WTC11 (cell line): Measurements from ENCODE around the gene CTSO. TPM values are rescaled to one million over a fixed set of nuclear protein-coding genes. Genes with fewer than 3 reads are reported as not detected.
A peak's percentile ranks its signal among the peaks of the same experiment; 100 is the strongest.

ENCODE experiments used
- ATAC-seq: fragments of 200-7000 bp; cut with Tn5 transposase; 2 replicates; pipeline ENCODE4 v1.10.0; 2021; ENCODE audit warnings: mild to moderate bottlenecking, moderate library complexity
- CTCF ChIA-PET: fragments of 300-600 bp; sonication (Branson Sonifier 250); formaldehyde crosslinking; loops from one replicate; lab custom pipeline; 2021; ENCODE audit warnings: antibody characterized with exemption; lab: Charles Lee
- POLR2A ChIA-PET: fragments of 350-600 bp; sonication (Branson Sonifier 250); formaldehyde crosslinking; loops from one replicate; lab custom pipeline; 2021; ENCODE audit warnings: antibody characterized with exemption; lab: Charles Lee
- DNase-seq: peaks from one replicate; pipeline ENCODE4 v3.0.0; 2021; ENCODE audit warnings: low spot score
- H3K27ac Mint-ChIP-seq: 2 replicates; pipeline ENCODE4 v1.8.0; 2021; ENCODE audit warnings: mixed read lengths
- H3K27me3 Mint-ChIP-seq: 2 replicates; pipeline ENCODE4 v1.8.0; 2021; ENCODE audit warnings: low read depth, mild to moderate bottlenecking, moderate library complexity, mixed read lengths
- H3K36me3 Mint-ChIP-seq: 2 replicates; pipeline ENCODE4 v1.8.0; 2021; ENCODE audit warnings: mixed read lengths
- H3K4me1 Mint-ChIP-seq: 2 replicates; pipeline ENCODE4 v1.8.0; 2022; ENCODE audit warnings: mixed read lengths
- H3K4me3 Mint-ChIP-seq: 2 replicates; pipeline ENCODE4 v1.8.0; 2021; ENCODE audit warnings: mild to moderate bottlenecking, moderate library complexity, mixed read lengths
- H3K9me3 Mint-ChIP-seq: 2 replicates; pipeline ENCODE4 v1.8.0; 2021; ENCODE audit warnings: mixed read lengths
- ATF1 ChIP-seq: sonication (generic); formaldehyde crosslinking; IDR thresholded peaks from 2 replicates; pipeline ENCODE4 v1.8.1; 2023; ENCODE audit warnings: mild to moderate bottlenecking, moderate library complexity, missing genetic modification reagents
- EMX1 ChIP-seq: fragments of 250-450 bp; sonication (Bioruptor Pico); IDR thresholded peaks from 2 replicates; pipeline ENCODE4 v1.8.0; 2021; ENCODE audit warnings: mild to moderate bottlenecking
- ETV6 ChIP-seq: sonication (generic); formaldehyde crosslinking; IDR thresholded peaks from 2 replicates; pipeline ENCODE4 v1.8.1; 2022; ENCODE audit warnings: mild to moderate bottlenecking, missing genetic modification reagents
- GABPB1 ChIP-seq: sonication (generic); formaldehyde crosslinking; IDR thresholded peaks from 2 replicates; pipeline ENCODE4 v1.8.1; 2023; ENCODE audit warnings: mild to moderate bottlenecking, missing genetic modification reagents
- KAT7 ChIP-seq: sonication (generic); formaldehyde crosslinking; IDR thresholded peaks from 2 replicates; pipeline ENCODE4 v1.8.1; 2023; ENCODE audit warnings: missing genetic modification reagents, mild to moderate bottlenecking, borderline replicate concordance
- NFE2L1 ChIP-seq: sonication (generic); formaldehyde crosslinking; IDR thresholded peaks from 2 replicates; pipeline ENCODE4 v1.8.1; 2023; ENCODE audit warnings: missing genetic modification reagents
- OVOL2 ChIP-seq: fragments of 250-450 bp; sonication (Bioruptor Pico); IDR thresholded peaks from 2 replicates; pipeline ENCODE4 v1.9.0; 2021; ENCODE audit warnings: mild to moderate bottlenecking, borderline replicate concordance
- SMAD4 ChIP-seq: sonication (generic); formaldehyde crosslinking; IDR thresholded peaks from 2 replicates; pipeline ENCODE4 v1.8.0; 2022; ENCODE audit warnings: mild to moderate bottlenecking, missing genetic modification reagents
- TCF7 ChIP-seq: sonication (generic); formaldehyde crosslinking; IDR thresholded peaks from 2 replicates; pipeline ENCODE4 v1.8.0; 2022; ENCODE audit warnings: mild to moderate bottlenecking, low read depth, missing genetic modification reagents, moderate library complexity
- TEAD1 ChIP-seq: sonication (generic); formaldehyde crosslinking; IDR thresholded peaks from 2 replicates; pipeline ENCODE4 v1.8.0; 2022; ENCODE audit warnings: mild to moderate bottlenecking, missing genetic modification reagents
- TEAD4 ChIP-seq: sonication (generic); formaldehyde crosslinking; IDR thresholded peaks from 2 replicates; pipeline ENCODE4 v1.8.0; 2022; ENCODE audit warnings: mild to moderate bottlenecking, missing genetic modification reagents
- TP53 ChIP-seq: sonication (generic); formaldehyde crosslinking; IDR thresholded peaks from 2 replicates; pipeline ENCODE4 v1.8.1; 2023; ENCODE audit warnings: mild to moderate bottlenecking, missing genetic modification reagents
- USF2 ChIP-seq: sonication (generic); formaldehyde crosslinking; IDR thresholded peaks from 2 replicates; pipeline ENCODE4 v1.8.1; 2023; ENCODE audit warnings: mild to moderate bottlenecking, missing genetic modification reagents, moderate library complexity
- ZNF138 ChIP-seq: sonication (generic); formaldehyde crosslinking; conservative IDR thresholded peaks from 2 replicates; pipeline ENCODE4 v1.8.1; 2022; ENCODE audit warnings: mild to moderate bottlenecking, moderate library complexity, missing genetic modification reagents
- ZNF263 ChIP-seq: sonication (generic); formaldehyde crosslinking; IDR thresholded peaks from 2 replicates; pipeline ENCODE4 v1.8.1; 2022; ENCODE audit warnings: low read depth, mild to moderate bottlenecking, moderate library complexity, missing genetic modification reagents
- ZNF416 ChIP-seq: fragments of 250-450 bp; sonication (Bioruptor Pico); IDR thresholded peaks from 2 replicates; pipeline ENCODE4 v1.9.0; 2021; ENCODE audit warnings: mild to moderate bottlenecking, inconsistent platforms
- ZNF423 ChIP-seq: fragments of 250-450 bp; sonication (Bioruptor Pico); IDR thresholded peaks from 2 replicates; pipeline ENCODE4 v2.1.2; 2022; ENCODE audit warnings: mild to moderate bottlenecking, moderate library complexity
- total RNA-seq: library from RNA; stranded (reverse); gene quantifications from 3 replicates; pipeline ENCODE4 v1.2.3, GENCODE V29; 2021
- TF ChIP-seq, protein P1 (sequence below): fragments of 250-450 bp; sonication (Bioruptor Pico); IDR thresholded peaks from 2 replicates; pipeline ENCODE4 v1.8.0; 2021; ENCODE audit warnings: mild to moderate bottlenecking
- TF ChIP-seq, protein P2 (sequence below): sonication (generic); formaldehyde crosslinking; IDR thresholded peaks from 2 replicates; pipeline ENCODE4 v1.8.0; 2023; ENCODE audit warnings: missing genetic modification reagents, mild to moderate bottlenecking, borderline replicate concordance
- TF ChIP-seq, protein P3 (sequence below): sonication (generic); formaldehyde crosslinking; conservative IDR thresholded peaks from 2 replicates; pipeline ENCODE4 v1.8.1; 2022; ENCODE audit warnings: mild to moderate bottlenecking, missing genetic modification reagents

Gene CTSO
- total RNA-seq, 1 experiment from 2014 or later, result 1.2 TPM

GRCh38 chr4:155950461-155950860 lies 3.2 kb downstream of the CTSO start:
- peak; percentile 19 for DNase-seq
- Mint-ChIP-seq H3K4me1 (peaks cover 3% of the 10 kb centered on the region; the same call in 1 of the 2 replicates), H3K4me3 (no peak overlapping the region), H3K27ac (no peak overlapping the region), H3K36me3 (no peaks in the 10 kb centered on the region), H3K27me3 (peaks cover 7% of the 10 kb centered on the region; the same call in 1 of the 2 replicates)
- CTCF ChIA-PET, result interaction anchor here (0.5 to 1.6 kb wide), 2 partner anchors 9 to 140 kb away, joined by 3 to 6 read pairs; no protein-coding TSS in a partner anchor
- TF ChIP-seq KAT7, result no peak
- TF ChIP-seq NFE2L1, result no peak
- TF ChIP-seq SMAD4 (CRISPR knock-in tag), result no peak
- no peak for TF ChIP-seq GABPB1 (CRISPR knock-in tag)
- TF ChIP-seq, protein P1, sequence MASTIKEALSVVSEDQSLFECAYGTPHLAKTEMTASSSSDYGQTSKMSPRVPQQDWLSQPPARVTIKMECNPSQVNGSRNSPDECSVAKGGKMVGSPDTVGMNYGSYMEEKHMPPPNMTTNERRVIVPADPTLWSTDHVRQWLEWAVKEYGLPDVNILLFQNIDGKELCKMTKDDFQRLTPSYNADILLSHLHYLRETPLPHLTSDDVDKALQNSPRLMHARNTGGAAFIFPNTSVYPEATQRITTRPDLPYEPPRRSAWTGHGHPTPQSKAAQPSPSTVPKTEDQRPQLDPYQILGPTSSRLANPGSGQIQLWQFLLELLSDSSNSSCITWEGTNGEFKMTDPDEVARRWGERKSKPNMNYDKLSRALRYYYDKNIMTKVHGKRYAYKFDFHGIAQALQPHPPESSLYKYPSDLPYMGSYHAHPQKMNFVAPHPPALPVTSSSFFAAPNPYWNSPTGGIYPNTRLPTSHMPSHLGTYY, result no peak
- no peak for TF ChIP-seq ATF1 (CRISPR knock-in tag)
- TF ChIP-seq, protein P2, sequence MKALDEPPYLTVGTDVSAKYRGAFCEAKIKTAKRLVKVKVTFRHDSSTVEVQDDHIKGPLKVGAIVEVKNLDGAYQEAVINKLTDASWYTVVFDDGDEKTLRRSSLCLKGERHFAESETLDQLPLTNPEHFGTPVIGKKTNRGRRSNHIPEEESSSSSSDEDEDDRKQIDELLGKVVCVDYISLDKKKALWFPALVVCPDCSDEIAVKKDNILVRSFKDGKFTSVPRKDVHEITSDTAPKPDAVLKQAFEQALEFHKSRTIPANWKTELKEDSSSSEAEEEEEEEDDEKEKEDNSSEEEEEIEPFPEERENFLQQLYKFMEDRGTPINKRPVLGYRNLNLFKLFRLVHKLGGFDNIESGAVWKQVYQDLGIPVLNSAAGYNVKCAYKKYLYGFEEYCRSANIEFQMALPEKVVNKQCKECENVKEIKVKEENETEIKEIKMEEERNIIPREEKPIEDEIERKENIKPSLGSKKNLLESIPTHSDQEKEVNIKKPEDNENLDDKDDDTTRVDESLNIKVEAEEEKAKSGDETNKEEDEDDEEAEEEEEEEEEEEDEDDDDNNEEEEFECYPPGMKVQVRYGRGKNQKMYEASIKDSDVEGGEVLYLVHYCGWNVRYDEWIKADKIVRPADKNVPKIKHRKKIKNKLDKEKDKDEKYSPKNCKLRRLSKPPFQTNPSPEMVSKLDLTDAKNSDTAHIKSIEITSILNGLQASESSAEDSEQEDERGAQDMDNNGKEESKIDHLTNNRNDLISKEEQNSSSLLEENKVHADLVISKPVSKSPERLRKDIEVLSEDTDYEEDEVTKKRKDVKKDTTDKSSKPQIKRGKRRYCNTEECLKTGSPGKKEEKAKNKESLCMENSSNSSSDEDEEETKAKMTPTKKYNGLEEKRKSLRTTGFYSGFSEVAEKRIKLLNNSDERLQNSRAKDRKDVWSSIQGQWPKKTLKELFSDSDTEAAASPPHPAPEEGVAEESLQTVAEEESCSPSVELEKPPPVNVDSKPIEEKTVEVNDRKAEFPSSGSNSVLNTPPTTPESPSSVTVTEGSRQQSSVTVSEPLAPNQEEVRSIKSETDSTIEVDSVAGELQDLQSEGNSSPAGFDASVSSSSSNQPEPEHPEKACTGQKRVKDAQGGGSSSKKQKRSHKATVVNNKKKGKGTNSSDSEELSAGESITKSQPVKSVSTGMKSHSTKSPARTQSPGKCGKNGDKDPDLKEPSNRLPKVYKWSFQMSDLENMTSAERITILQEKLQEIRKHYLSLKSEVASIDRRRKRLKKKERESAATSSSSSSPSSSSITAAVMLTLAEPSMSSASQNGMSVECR (CRISPR knock-in tag), result no peak
- no peak for TF ChIP-seq ZNF263 (CRISPR knock-in tag)
- TF ChIP-seq OVOL2 (CRISPR knock-in tag), result no peak
- TF ChIP-seq EMX1, result no peak
- no peak for TF ChIP-seq ZNF416 (CRISPR knock-in tag)
- no peak for TF ChIP-seq ZNF138 (CRISPR knock-in tag)
- no peak for TF ChIP-seq ZNF423
- no peak for TF ChIP-seq TEAD1 (CRISPR knock-in tag)
- TF ChIP-seq, protein P3, sequence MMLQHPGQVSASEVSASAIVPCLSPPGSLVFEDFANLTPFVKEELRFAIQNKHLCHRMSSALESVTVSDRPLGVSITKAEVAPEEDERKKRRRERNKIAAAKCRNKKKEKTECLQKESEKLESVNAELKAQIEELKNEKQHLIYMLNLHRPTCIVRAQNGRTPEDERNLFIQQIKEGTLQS (CRISPR knock-in tag), result no peak
- no peak for TF ChIP-seq USF2 (CRISPR knock-in tag)
- no peak for TF ChIP-seq TEAD4 (CRISPR knock-in tag)
- TF ChIP-seq, all 79 proteins: peak for 0
- H3K9me3 Mint-ChIP-seq, result no peaks in the 10 kb centered on the region
- POLR2A ChIA-PET, result no interaction called here
- no peak for ATAC-seq

DNA sequence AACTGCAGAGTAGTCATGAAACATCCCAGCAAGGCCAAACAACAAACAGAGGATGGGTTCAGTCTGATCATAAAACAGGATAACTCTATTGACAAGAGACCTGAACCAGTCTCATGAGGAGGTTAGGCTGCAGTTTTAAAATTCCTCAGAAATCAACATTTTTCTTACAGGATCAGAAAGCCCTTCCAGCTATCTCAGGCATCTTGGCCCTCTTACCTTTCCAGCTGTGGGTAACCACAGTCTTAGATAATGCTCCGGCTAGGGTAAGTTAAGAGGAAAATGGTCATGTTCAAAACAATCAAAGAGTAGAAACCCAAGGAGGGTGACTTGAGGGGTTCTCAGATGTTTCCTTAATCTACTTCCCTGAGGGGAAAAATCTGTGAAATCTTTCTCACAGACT lies 5.1 kb downstream of the CTSO start:
- Mint-ChIP-seq H3K9me3 (no peaks in the 10 kb centered on the region), H3K4me1 (peaks cover 3% of the 10 kb centered on the region; the same call in 1 of the 2 replicates), H3K36me3 (no peaks in the 10 kb centered on the region), H3K27me3 (no peaks in the 10 kb centered on the region; the same call in 1 of the 2 replicates), H3K4me3 (no peak overlapping the region), H3K27ac (no peak overlapping the region)
- no peak for ATAC-seq
- TF ChIP-seq ZNF138 (CRISPR knock-in tag) (no peak), ETV6 (CRISPR knock-in tag) (no peak), TEAD4 (CRISPR knock-in tag) (no peak), TP53 (CRISPR knock-in tag) (no peak), TCF7 (CRISPR knock-in tag) (no peak)
- TF ChIP-seq, protein P1, result no peak
- ChIA-PET POLR2A (no interaction called here), CTCF (interaction anchor here (0.7 kb wide), 1 partner anchor 1149 kb away, joined by 3 read pairs; no protein-coding TSS in a partner anchor)
- DNase-seq, result no peak
